Keratinocyte (primary cell): Measurements from ENCODE around the gene PRR15. TPM values are rescaled to one million over a fixed set of nuclear protein-coding genes. Genes with fewer than 3 reads are reported as not detected.
A peak's percentile ranks its signal among the peaks of the same experiment; 100 is the strongest.

Experiments used
- DNase-seq: peaks from one replicate; pipeline ENCODE4 v3.0.0-alpha.2; 2011; ENCODE audit warnings: low read depth, missing footprints, low spot score
- FAIRE-seq: peaks from 2 replicates; lab custom pipeline; 2011; peaks lifted over from hg19 to GRCh38; lab: Jason Lieb, UNC
- H2AFZ ChIP-seq: 2 replicates; pipeline ENCODE4 v1.6.0; 2012; ENCODE audit warnings: low read length, control low read depth, inconsistent platforms; ENCODE audit not compliant: control insufficient read depth
- H3K27ac ChIP-seq: 2 replicates; pipeline ENCODE4 v1.5.1; 2011; ENCODE audit warnings: low read length; ENCODE audit not compliant: control insufficient read depth, insufficient read depth
- H3K27me3 ChIP-seq: 3 replicates; pipeline ENCODE4 v1.6.0; 2011; ENCODE audit warnings: low read length; ENCODE audit not compliant: control insufficient read depth, insufficient read depth; ENCODE audit errors: extremely low read depth
- H3K36me3 ChIP-seq, 2 experiments: 2 replicates in 1 of 2; 3 replicates in 1 of 2; pipeline ENCODE4 v1.5.1; 2011; ENCODE audit warnings: low read length in 2 of 2, mild to moderate bottlenecking in 1 of 2; ENCODE audit not compliant: control insufficient read depth in 2 of 2, insufficient read depth in 2 of 2; ENCODE audit errors: extremely low read depth in 1 of 2
- H3K4me1 ChIP-seq: 3 replicates; pipeline ENCODE4 v1.5.1; 2011; ENCODE audit warnings: low read length; ENCODE audit not compliant: control insufficient read depth, insufficient read depth; ENCODE audit errors: extremely low read depth
- H3K4me2 ChIP-seq: 3 replicates; pipeline ENCODE4 v1.6.0; 2011; ENCODE audit warnings: low read depth, low read length; ENCODE audit not compliant: control insufficient read depth, insufficient read depth; ENCODE audit errors: extremely low read depth
- H3K4me3 ChIP-seq, 3 experiments: fragments of 200-600 bp in 1 of 3; sonication (generic) in 1 of 3; 2 replicates in 2 of 3; 3 replicates in 1 of 3; pipeline ENCODE4 v1.5.1; 2011 to 2016; ENCODE audit warnings: low read length in 3 of 3, mild to moderate bottlenecking in 3 of 3, control low read depth in 2 of 3, inconsistent platforms in 1 of 3, low read depth in 1 of 3, mixed read lengths in 1 of 3, mixed run types in 1 of 3, moderate library complexity in 1 of 3; ENCODE audit not compliant: control insufficient read depth in 2 of 3, insufficient read depth in 2 of 3; ENCODE audit errors: extremely low read depth in 1 of 3
- H3K79me2 ChIP-seq: 2 replicates; pipeline ENCODE4 v1.6.0; 2012; ENCODE audit warnings: low read length; ENCODE audit not compliant: control insufficient read depth, insufficient read depth
- H3K9ac ChIP-seq: 3 replicates; pipeline ENCODE4 v1.6.0; 2011; ENCODE audit warnings: low read length; ENCODE audit not compliant: control insufficient read depth, insufficient read depth; ENCODE audit errors: extremely low read depth
- H3K9me1 ChIP-seq: 3 replicates; pipeline ENCODE4 v1.6.0; 2011; ENCODE audit warnings: low read length; ENCODE audit not compliant: control insufficient read depth, insufficient read depth; ENCODE audit errors: extremely low read depth
- H3K9me3 ChIP-seq: 2 replicates; pipeline ENCODE4 v1.5.1; 2012; ENCODE audit warnings: low read depth, low read length; ENCODE audit not compliant: control insufficient read depth
- H4K20me1 ChIP-seq: 3 replicates; pipeline ENCODE4 v1.6.0; 2011; ENCODE audit warnings: low read length; ENCODE audit not compliant: control insufficient read depth, insufficient read depth; ENCODE audit errors: extremely low read depth
- EZH2 ChIP-seq: IDR thresholded peaks from one replicate; pipeline ENCODE4 v1.6.1; 2012; ENCODE audit warnings: inconsistent platforms, mild to moderate bottlenecking, low read length, moderate library complexity
- dilution Hi-C: fragments of 300-500 bp; cut with MboI; formaldehyde crosslinking; loops from one replicate; pipeline ENCODE4 v1.7.0; 2020; ENCODE audit warnings: low sequenced_read_pairs; ENCODE audit not compliant: extremely low pct_ligation_motif_present
- polyA plus RNA-seq, 5 experiments: library from polyadenylated mRNA; depleted of rRNA in 3 of 5; stranded (reverse) in 3 of 5; stranded (forward) in 1 of 5; unstranded in 1 of 5; fragments of >200 nt; gene quantifications; 1 replicate in 1 of 5; 2 replicates in 3 of 5; 3 replicates in 1 of 5; pipeline versions ENCODE4 v1.2.1 to v1.2.3, GENCODE V29; 2011 to 2012; ENCODE audit warnings: missing spikeins in 2 of 5, low read depth in 1 of 5, low replicate concordance in 1 of 5
- TF ChIP-seq, protein P1 (sequence below), 3 experiments: IDR thresholded peaks in 1 of 3; conservative IDR thresholded peaks in 1 of 3; optimal IDR thresholded peaks in 1 of 3; 2 replicates in 2 of 3; 3 replicates in 1 of 3; pipeline versions ENCODE3 to v1.5.1; 2011; ENCODE audit warnings: low read length in 3 of 3, mild to moderate bottlenecking in 3 of 3, moderate library complexity in 2 of 3, control low read depth in 1 of 3, inconsistent platforms in 1 of 3; ENCODE audit not compliant: insufficient read depth in 2 of 3; ENCODE audit errors: extremely low read depth in 1 of 3

The PRR15 gene
- polyA plus RNA-seq, 1 donor (not counting 4 experiments of a cell fraction or from before 2014, with no cell fraction given): 1.8 TPM

DNA sequence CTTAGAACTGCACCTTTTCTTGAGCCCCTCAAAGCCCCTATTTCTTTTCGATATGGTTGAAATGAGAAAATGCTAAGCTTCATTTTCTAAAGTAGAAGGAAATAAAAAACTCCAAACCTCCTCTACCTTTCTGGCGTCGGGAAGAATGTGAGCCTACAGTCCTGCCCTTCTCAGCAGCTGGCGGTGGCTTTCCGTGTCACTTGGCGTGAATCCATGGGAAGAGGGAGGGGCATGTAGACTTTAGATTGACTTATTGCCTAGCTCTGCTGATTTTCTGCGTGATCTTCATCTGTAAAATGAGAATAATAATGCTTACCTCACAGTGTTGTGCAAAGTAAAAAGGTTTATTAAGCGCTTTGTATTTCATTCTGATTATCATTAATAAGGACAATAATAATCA, 35.0 kb downstream of the PRR15 start:
- H3K4me1 ChIP-seq: peaks cover 3% of the 10 kb centered on the region
- no peaks in the 10 kb centered on the region for H3K79me2 ChIP-seq
- H3K9ac ChIP-seq: no peak overlapping the region
- H3K27ac ChIP-seq: no peak overlapping the region
- no peaks in the 10 kb centered on the region for H3K9me1 ChIP-seq
- H3K36me3 ChIP-seq: no peaks in the 10 kb centered on the region
- H3K4me2 ChIP-seq: no peak overlapping the region
- H3K27me3 ChIP-seq: no peaks in the 10 kb centered on the region
- H3K4me3 ChIP-seq: no peak overlapping the region
- no peaks in the 10 kb centered on the region for H4K20me1 ChIP-seq
- dilution Hi-C loops: no loop called here
- DNase-seq: no peak
- no peaks in the 10 kb centered on the region for H3K9me3 ChIP-seq
- TF ChIP-seq, protein P1, sequence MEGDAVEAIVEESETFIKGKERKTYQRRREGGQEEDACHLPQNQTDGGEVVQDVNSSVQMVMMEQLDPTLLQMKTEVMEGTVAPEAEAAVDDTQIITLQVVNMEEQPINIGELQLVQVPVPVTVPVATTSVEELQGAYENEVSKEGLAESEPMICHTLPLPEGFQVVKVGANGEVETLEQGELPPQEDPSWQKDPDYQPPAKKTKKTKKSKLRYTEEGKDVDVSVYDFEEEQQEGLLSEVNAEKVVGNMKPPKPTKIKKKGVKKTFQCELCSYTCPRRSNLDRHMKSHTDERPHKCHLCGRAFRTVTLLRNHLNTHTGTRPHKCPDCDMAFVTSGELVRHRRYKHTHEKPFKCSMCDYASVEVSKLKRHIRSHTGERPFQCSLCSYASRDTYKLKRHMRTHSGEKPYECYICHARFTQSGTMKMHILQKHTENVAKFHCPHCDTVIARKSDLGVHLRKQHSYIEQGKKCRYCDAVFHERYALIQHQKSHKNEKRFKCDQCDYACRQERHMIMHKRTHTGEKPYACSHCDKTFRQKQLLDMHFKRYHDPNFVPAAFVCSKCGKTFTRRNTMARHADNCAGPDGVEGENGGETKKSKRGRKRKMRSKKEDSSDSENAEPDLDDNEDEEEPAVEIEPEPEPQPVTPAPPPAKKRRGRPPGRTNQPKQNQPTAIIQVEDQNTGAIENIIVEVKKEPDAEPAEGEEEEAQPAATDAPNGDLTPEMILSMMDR (optimal IDR thresholded peaks at IDR 0.05 in 1 of 3, IDR thresholded peaks at IDR 0.05 in 1 of 3, conservative IDR thresholded peaks at IDR 0.05 in 1 of 3; ENCODE audit: extremely low read depth in 1 of 3, insufficient read depth in 2 of 3, low read length in 3 of 3): no peak
- TF ChIP-seq EZH2: no peak
- peak overlapping the region; percentile 12 for H2AFZ ChIP-seq
- FAIRE-seq: no peak

DNA sequence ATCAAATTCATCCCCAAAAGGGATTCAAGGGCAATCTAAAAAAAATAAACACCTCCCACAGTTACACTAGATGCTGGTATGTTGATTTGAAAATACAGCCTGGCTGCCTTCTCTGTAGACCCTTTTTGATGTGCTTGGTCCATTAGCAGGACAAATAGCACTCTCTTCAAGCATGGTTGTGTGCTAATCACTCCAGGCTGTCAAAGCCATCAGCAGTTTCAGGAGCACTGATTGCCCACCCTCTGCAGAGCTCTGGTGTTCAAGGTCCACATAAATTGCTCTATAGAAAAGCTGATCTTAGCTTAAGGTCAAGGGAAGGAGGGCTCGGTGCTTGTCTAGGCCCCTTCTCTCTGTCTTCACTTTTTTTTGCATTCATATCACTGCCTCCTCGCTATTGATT, 35.4 kb downstream of the PRR15 start:
- H3K4me3 ChIP-seq: no peak overlapping the region
- DNase-seq: no peak
- no peaks in the 10 kb centered on the region for H3K79me2 ChIP-seq
- no peaks in the 10 kb centered on the region for H3K4me1 ChIP-seq
- no peaks in the 10 kb centered on the region for H4K20me1 ChIP-seq
- no peak overlapping the region for H3K9ac ChIP-seq
- no peak overlapping the region for H2AFZ ChIP-seq
- H3K9me1 ChIP-seq: no peaks in the 10 kb centered on the region
- dilution Hi-C loops: no loop called here
- no peak for FAIRE-seq
- no peak overlapping the region for H3K27ac ChIP-seq
- no peaks in the 10 kb centered on the region for H3K9me3 ChIP-seq
- H3K36me3 ChIP-seq: no peaks in the 10 kb centered on the region
- H3K4me2 ChIP-seq: no peak overlapping the region
- TF ChIP-seq, protein P1 (optimal IDR thresholded peaks at IDR 0.05 in 1 of 3, IDR thresholded peaks at IDR 0.05 in 1 of 3, conservative IDR thresholded peaks at IDR 0.05 in 1 of 3; ENCODE audit: extremely low read depth in 1 of 3, insufficient read depth in 2 of 3, low read length in 3 of 3): no peak
- no peak for TF ChIP-seq EZH2
- no peaks in the 10 kb centered on the region for H3K27me3 ChIP-seq
